PC-3 (cell line): ENCODE data around the gene RALGAPA1. TPM values are rescaled to one million over a fixed set of nuclear protein-coding genes. Genes with fewer than 3 reads are reported as not detected.
A peak's percentile ranks its signal among the peaks of the same experiment; 100 is the strongest.
"Not testable (repeated sequence)": the region's sequence is repeated elsewhere in the genome, so short reads cannot be mapped to it uniquely, and the experiment has no call there.

Experiments used
- ATAC-seq: fragments of 200-7000 bp; cut with Tn5 transposase; 2 replicates; pipeline ENCODE4 v1.9.1; 2020; ENCODE audit warnings: mild to moderate bottlenecking, moderate library complexity
- BruUV-seq: library from RNA; stranded (reverse); fragments of 400-500 nt; replicated peaks from 2 replicates; lab custom pipeline; 2021; lab: Mats Ljungman, UMichigan
- CTCF ChIA-PET: fragments of 300-600 bp; sonication (Branson Sonifier 250); formaldehyde crosslinking; loops from one replicate; lab custom pipeline; 2022; ENCODE audit warnings: antibody characterized with exemption; lab: Charles Lee
- POLR2A ChIA-PET: fragments of 300-600 bp; sonication (Branson Sonifier 250); formaldehyde crosslinking; loops from one replicate; lab custom pipeline; 2022; ENCODE audit warnings: antibody characterized with exemption; ENCODE audit not compliant: unreplicated experiment; lab: Charles Lee
- DNase-seq: peaks from one replicate; pipeline ENCODE4 v3.0.0-alpha.2; 2015
- H2AFZ ChIP-seq: fragments of 300-600 bp; sonication (generic); 2 replicates; pipeline ENCODE4 v1.6.0; 2016; ENCODE audit warnings: antibody characterized with exemption, low read length
- H3F3A ChIP-seq: fragments of 300-600 bp; sonication (generic); one replicate; pipeline ENCODE4 v1.6.0; 2017; ENCODE audit warnings: antibody characterized with exemption, low read length, control low read depth, mild to moderate bottlenecking; ENCODE audit not compliant: unreplicated experiment
- H3K27ac ChIP-seq: fragments of 300-600 bp; sonication (generic); 2 replicates; pipeline ENCODE4 v1.5.1; 2016; ENCODE audit warnings: mild to moderate bottlenecking, low read length
- H3K27me3 ChIP-seq: fragments of 300-600 bp; sonication (generic); 2 replicates; pipeline ENCODE4 v1.6.1; 2016; ENCODE audit warnings: low read length, mixed read lengths
- H3K36me3 ChIP-seq: fragments of 300-600 bp; sonication (generic); 2 replicates; pipeline ENCODE4 v1.6.1; 2016; ENCODE audit warnings: low read depth, mixed run types, low read length, mixed read lengths
- H3K4me1 ChIP-seq: fragments of 300-600 bp; sonication (generic); 2 replicates; pipeline ENCODE4 v1.5.1; 2016; ENCODE audit warnings: low read length; ENCODE audit not compliant: insufficient read depth
- H3K4me2 ChIP-seq: fragments of 300-600 bp; sonication (generic); 2 replicates; pipeline ENCODE4 v1.6.0; 2016; ENCODE audit warnings: low read length
- H3K4me3 ChIP-seq: fragments of 300-600 bp; sonication (generic); 2 replicates; pipeline ENCODE4 v1.5.1; 2016; ENCODE audit warnings: mild to moderate bottlenecking, low read length, mixed read lengths
- H3K79me2 ChIP-seq: fragments of 300-600 bp; sonication (generic); 2 replicates; pipeline ENCODE4 v1.6.1; 2017; ENCODE audit warnings: low read length, mixed read lengths
- H3K9ac ChIP-seq: fragments of 300-600 bp; sonication (generic); 2 replicates; pipeline ENCODE4 v1.6.0; 2016; ENCODE audit warnings: mild to moderate bottlenecking, low read length
- H3K9me2 ChIP-seq: fragments of 300-600 bp; sonication (generic); replicated peaks from 2 replicates; pipeline ENCODE4 v1.6.1; 2016; ENCODE audit warnings: mixed run types, low read length, mixed read lengths
- H3K9me3 ChIP-seq: fragments of 300-600 bp; sonication (generic); 2 replicates; pipeline ENCODE4 v1.6.1; 2016; ENCODE audit warnings: low read length, mixed read lengths
- H4K20me1 ChIP-seq: fragments of 300-600 bp; sonication (generic); 2 replicates; pipeline ENCODE4 v1.6.1; 2016; ENCODE audit warnings: low read length, mixed read lengths
- CTCF ChIP-seq: fragments of 300-600 bp; sonication (generic); conservative IDR thresholded peaks from 2 replicates; pipeline ENCODE4 v1.5.1; 2017; ENCODE audit warnings: antibody characterized with exemption, low read depth, mild to moderate bottlenecking, low read length
- EZH2 ChIP-seq: fragments of 300-600 bp; sonication (generic); IDR thresholded peaks from one replicate; pipeline ENCODE4 v1.6.1; 2017; ENCODE audit warnings: antibody characterized with exemption, mild to moderate bottlenecking, low read length; ENCODE audit not compliant: unreplicated experiment
- EZH2phosphoT487 ChIP-seq: fragments of 300-600 bp; sonication (generic); IDR thresholded peaks from 2 replicates; pipeline ENCODE4 v1.6.1; 2018; ENCODE audit warnings: mild to moderate bottlenecking, antibody characterized with exemption, low read length, borderline replicate concordance
- intact Hi-C: fragments of 100-400 bp; cut with micrococcal nuclease; formaldehyde crosslinking; loops from 2 replicates; pipeline ENCODE4 v1.9.0; 2023
- total RNA-seq: library from RNA; depleted of rRNA; stranded (reverse); fragments of >200 nt; gene quantifications from 2 replicates; pipeline ENCODE4 v1.2.3, GENCODE V29; 2014

The RALGAPA1 gene
- total RNA-seq, 1 experiment from 2014 or later: 20.3 TPM

GRCh38 chr14:35825968-35826217 lies 16.8 kb upstream of the RALGAPA1 start:
- POLR2A ChIA-PET: interaction anchor here (0.6 to 1.2 kb wide), 12 partner anchors 17 to 1274 kb away, joined by 3 to 22 read pairs (median 5); partner anchors contain the start of genes BAZ1A, MBIP and RALGAPA1
- DNase-seq: no peak
- Histone ChIP-seq H3K4me3 (peak overlapping the region; percentile 91), H3K9ac (peak overlapping the region; percentile 52), H2AFZ (peak overlapping the region; percentile 76), H3K4me2 (peak overlapping the region; percentile 97), H4K20me1 (peaks cover 6% of the 10 kb centered on the region; the same call in 1 of the 2 replicates), H3K9me3 (no peaks in the 10 kb centered on the region), H3F3A (no peaks in the 10 kb centered on the region), H3K27ac (no peak overlapping the region), H3K27me3 (no peaks in the 10 kb centered on the region), H3K79me2 (peaks cover 26% of the 10 kb centered on the region), H3K9me2 (no peaks in the 10 kb centered on the region), H3K36me3 (no peaks in the 10 kb centered on the region), H3K4me1 (peaks cover 7% of the 10 kb centered on the region; the same call in 1 of the 2 replicates)
- no peak for ATAC-seq
- no peak for TF ChIP-seq CTCF
- TF ChIP-seq EZH2: no peak
- no peak for TF ChIP-seq EZH2phosphoT487
- CTCF ChIA-PET: interaction anchor here (0.5 to 1.7 kb wide), 9 partner anchors 8 to 1041 kb away, joined by 3 to 10 read pairs (median 4); no protein-coding TSS in a partner anchor
- BruUV-seq: no TSS peak
- intact Hi-C loops: loop anchor here (1.0 to 5.0 kb wide), 3 partner anchors 52 to 241 kb away; no protein-coding TSS in a partner anchor

- H3K9me2 ChIP-seq, CTCF ChIA-PET, H3K36me3 ChIP-seq, H2AFZ ChIP-seq, H3K4me1 ChIP-seq, H3K9me3 ChIP-seq, H3K27ac ChIP-seq, ATAC-seq, H3F3A ChIP-seq, H3K9ac ChIP-seq, H3K4me3 ChIP-seq, H4K20me1 ChIP-seq, POLR2A ChIA-PET, H3K27me3 ChIP-seq, H3K4me2 ChIP-seq, BruUV-seq, DNase-seq: not testable (repeated sequence)
- H3K79me2 ChIP-seq: peaks cover 23% of the 10 kb centered on the region
- intact Hi-C loops: loop anchor here (5.0 kb wide), 2 partner anchors 128 to 243 kb away; no protein-coding TSS in a partner anchor
Measured at GRCh38 chr14:35824446-35825165, 15.5 kb upstream of the RALGAPA1 start.

DNA sequence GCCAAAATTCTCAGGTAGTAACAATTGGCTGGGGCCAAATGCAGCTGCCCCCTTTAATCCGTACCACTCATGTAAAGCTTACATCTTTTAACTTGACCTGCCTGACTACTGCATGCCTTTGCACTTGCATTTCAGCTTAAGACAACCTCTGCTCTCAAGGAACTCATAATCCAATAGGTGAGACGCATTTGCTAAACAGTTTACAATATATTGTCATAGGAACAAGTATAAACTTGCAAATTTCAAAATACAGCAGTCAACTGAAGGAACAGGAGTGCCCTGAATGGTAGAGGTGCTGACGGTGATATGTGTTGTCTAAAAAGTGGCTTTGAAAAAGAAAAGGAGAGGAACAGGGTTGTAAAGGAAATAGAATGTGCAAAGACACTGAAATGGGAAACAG lies 13.4 kb upstream of the RALGAPA1 start:
- Histone ChIP-seq H3K27ac (no peak overlapping the region), H3K9me2 (no peaks in the 10 kb centered on the region), H3K4me1 (peaks cover 3% of the 10 kb centered on the region; the same call in 1 of the 2 replicates), H3F3A (no peaks in the 10 kb centered on the region), H3K79me2 (peaks cover 8% of the 10 kb centered on the region), H3K4me3 (no peak overlapping the region), H3K27me3 (no peaks in the 10 kb centered on the region), H3K4me2 (no peak overlapping the region), H3K9ac (no peak overlapping the region), H2AFZ (no peak overlapping the region), H3K36me3 (no peaks in the 10 kb centered on the region), H4K20me1 (peaks cover 1% of the 10 kb centered on the region; the same call in 1 of the 2 replicates), H3K9me3 (no peaks in the 10 kb centered on the region)
- intact Hi-C loops: no loop called here
- ChIA-PET CTCF (interaction anchor here (0.6 to 1.5 kb wide), 2 partner anchors 56 to 68 kb away, joined by 4 to 5 read pairs; no protein-coding TSS in a partner anchor), POLR2A (no interaction called here)
- DNase-seq: no peak
- no peak for TF ChIP-seq CTCF
- TF ChIP-seq EZH2: no peak
- TF ChIP-seq EZH2phosphoT487: no peak
- no TSS peak for BruUV-seq
- no peak for ATAC-seq
